CD4-positive, alpha-beta T cell treated with Interleukin-21 for 1 hour (primary cell): ENCODE results near the gene FOCAD.
"Not testable (repeated sequence)": the region's sequence is repeated elsewhere in the genome, so short reads cannot be mapped to it uniquely, and the experiment has no call there.

Experiments used
- DNase-seq: peaks from one replicate; pipeline ENCODE4 v3.0.0-alpha.2; 2020

The FOCAD gene, protein sequence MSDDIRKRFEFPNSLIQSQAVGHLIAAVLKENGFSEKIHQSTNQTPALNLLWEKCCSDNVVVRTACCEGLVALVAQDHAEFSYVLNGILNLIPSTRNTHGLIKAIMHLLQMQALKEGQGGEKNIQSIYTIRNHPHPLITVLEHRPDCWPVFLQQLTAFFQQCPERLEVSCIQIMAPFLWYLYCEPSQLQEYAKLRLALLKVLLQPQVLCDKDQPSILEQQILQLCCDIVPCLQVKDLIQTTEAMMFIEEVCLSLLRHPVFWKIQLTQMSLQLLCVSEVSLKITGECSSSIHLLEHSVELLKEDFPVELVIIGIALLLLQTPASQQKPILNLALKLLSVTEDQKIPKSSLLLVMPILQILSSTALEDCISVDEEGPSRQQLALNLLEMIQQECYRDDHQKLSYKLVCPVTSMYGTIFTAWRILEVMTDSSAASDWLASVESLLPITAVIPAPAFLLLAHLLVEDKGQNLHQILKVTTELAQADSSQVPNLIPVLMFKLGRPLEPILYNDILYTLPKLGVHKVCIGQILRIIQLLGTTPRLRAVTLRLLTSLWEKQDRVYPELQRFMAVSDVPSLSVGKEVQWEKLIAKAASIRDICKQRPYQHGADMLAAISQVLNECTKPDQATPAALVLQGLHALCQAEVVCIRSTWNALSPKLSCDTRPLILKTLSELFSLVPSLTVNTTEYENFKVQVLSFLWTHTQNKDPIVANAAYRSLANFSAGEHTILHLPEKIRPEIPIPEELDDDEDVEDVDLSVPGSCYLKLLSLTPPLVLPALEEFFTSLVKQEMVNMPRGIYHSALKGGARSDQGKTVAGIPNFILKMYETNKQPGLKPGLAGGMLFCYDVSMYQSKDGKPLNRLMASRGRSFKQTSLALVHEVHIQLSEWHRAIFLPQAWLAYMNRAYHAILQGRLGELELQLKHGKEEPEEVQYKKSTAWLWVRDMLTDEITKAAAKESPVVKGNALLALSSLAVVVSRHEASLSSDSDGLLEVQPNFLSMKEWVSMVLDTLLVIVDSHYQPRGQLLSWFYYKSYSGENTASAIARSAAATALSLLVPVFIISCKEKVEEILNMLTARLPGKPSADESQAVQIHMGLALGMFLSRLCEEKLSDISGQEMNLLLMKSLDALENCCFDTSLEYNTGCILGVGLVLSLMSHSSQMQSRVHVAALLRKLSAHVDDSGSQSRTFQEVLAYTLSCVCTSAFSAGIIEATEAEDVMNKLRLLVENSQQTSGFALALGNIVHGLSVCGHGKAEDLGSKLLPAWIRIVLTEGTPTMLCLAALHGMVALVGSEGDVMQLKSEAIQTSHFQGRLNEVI (N-terminal part only)

DNA sequence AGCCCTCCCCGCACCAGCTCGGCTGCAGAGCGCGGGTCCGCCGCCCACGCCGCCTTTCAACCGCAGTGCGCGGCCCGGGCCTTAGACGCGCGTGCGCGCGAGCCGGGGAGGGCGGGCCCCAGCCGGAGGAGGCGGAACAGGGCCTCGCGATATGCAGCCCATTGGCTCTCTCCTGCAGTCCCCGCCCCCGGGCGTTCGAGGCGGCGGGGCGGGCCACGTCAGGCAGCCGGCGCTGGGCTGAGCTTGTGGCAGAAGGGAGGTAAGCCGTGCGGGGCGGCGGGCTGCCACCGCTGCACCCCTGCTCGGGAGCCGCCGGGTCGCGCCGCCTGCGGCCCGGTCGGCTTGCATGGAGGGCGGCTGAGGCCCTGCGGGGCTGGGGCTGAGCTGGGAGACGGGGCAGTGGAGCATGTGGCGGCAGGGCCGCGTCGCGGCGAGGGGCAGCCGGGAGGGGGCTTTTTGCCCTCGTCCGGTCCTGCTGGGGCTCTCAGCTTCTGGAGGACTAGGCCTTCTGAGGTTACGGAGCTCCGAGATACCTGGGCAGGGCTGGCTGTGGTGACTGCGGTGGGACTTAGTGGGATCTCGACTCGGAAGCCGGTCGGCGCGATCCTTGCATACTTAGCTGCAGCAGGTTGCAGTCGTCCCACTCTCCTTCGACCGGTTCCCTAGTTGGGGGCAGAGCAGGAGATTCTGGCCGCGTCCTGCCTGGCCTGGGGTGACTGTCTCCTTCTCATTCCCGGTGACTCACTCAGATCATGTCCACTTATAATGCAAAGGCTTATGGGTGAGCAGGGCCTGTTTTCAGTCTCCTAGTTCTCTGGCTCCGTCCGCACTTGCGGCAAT is at the start of gene FOCAD:
FOCAD (plus strand) TSS at position 225 of the 840 bp plus-strand sequence. CDS start 31,095 bp downstream, outside the sequence.
- DNase-seq = peak; percentile 95

DNA sequence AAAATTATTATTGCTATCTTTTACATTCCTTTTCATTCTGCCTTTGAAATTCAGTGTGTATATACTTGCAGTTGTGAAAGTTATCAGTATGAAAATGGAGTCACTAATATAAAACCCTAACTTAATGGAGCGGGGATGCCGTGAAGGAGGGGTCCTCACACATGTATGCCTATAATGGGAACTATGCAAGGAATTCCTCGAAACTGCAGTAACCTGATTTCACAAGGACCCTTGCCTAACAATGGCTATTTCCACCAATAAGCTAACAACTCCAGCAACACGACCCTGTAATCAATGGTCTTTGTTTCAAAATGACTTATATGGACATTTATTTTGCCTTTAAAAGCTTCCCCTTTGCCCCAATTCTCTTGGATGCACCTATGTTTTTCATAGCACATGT is 49.2 kb upstream of the FOCAD start:
- no peak for DNase-seq

DNA sequence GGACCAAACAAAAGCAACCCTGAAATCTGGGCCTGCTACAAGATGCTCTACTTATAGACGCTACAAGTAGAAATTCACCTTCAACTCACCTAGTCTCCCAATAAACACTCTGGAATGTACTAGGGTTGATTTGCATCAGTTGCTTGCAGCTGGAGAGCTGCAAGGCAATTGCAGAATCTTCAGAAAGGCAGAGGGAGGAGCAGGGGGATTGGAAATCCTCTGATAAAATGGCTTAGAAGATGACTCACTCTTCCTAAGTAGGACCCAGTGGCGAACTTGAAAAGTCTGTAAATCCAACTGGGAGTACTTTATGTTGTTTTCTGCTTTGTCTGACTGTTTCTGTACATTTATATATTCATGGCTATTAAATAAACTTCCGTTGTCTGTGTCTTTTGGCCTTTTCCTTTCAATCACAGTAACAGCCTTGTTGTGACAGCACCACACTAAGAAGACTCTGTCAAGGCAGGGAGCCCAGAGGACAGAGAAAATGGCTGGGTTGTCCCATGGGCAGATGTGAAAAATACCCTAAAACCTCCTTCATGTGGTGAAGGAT is 47.1 kb upstream of the FOCAD start:
- DNase-seq = no peak

DNA sequence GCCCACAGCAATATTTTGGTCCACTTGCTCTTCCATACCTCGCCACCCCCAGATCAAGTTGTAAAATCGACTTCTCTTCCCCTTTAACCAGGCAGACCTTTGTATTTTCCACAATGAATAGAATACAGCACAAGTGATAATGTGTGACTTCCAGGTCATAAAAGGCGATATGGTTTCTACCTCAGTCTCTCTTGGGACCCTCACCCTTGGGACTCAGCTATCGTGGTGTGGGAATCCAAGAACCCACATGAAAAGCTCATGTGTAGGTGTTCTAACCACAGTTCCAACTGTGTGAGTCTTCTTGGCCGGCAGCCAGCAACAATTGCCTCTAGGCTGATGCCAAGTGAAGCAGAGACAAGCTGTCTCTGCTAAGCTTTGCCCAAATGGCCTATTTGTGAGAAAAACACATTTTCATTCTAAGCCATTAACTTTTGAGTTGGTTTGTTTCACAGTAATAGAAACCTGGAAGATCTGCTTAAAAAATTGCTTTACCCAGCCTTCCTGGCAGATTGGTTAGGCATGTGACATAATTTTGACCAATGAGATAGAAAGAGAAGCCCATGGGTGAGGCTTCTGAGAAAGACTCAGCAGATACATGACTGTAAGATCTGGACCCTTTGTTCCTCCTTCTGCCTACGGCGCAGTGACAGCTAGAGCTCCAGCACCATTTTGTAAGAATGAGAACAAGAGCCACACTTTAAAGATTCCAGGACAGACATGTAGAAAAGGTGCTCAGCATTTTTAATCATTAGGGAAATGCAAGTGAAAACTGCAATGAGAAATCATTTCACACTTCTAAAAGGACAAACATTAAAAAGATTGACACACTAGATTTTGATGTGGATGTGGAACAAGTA is 43.5 kb upstream of the FOCAD start:
- DNase-seq = peak; percentile 69

DNA sequence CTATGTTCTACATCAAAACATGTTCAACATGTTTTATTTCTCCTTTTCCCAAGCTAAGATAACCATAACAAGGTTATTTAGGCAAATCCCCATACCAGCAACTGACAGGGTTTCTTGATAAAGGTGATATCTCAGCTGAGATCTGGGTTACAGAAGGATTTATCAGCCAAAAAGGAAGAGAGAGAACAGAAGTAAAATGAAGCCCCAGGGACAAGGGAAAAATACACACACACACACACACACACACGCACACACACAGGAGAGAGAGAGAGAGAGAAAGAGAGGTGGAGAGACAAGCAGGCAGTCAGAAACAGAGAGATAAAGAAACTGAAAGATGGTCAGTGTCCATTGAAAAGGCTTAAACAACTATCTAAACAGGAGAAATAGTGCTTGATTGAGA is 42.0 kb upstream of the FOCAD start:
- DNase-seq = no peak

DNA sequence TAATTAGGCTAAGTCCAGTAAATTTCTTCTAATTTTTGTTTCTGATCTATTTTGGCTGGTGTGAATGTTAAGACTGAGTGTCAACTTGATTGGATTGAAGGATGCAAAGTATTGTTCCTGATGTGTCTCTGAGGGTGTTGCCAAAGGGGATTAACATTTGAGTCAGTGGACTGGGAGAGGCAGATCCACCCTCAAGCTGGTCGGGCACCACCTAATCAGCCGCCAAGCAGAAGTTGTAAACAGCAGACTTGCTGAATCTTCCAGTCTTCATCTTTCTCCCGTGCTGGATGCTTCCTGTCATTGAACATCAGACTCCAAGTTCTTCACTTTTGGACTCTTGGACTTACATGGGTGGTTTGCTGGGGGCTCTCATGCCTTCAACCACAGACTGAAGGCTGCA is 40.4 kb upstream of the FOCAD start:
- DNase-seq = no peak

DNA sequence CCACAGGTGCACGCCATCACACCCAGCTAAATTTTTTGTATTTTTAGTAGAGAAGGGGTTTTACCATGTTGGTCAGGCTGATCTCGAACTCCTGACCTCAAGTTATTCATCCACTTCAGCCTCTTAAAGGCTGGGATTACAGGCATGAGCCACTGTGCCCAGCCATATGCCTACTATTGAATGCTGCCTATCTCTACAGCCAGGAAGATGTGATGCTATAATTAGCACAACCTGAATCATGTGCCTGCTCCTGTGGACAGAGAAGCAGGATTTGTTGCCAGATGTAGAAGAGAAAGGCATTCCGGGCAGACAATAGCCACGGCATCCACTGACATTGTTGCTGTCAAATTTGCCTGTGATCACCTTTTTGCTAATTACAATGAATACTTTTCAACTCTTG is 37.4 kb upstream of the FOCAD start:
- DNase-seq = no peak

DNA sequence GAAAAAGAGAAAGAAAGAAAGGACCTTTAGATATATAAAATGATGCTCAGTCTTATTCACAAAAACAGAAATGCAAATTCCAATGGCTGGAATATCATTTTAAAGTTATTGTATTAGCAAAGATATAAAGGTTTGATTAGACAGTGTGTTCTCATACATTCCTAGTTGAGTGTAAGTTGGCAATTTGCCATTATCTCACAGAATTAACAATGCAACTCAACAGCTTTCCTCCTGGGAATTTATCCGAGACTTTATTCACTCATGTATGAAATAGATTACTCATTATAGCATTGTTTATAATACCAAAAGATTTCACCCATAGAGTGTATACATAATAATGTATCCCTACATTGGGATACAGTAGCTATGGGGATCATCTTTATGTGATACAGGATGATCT is 34.7 kb upstream of the FOCAD start:
- no peak for DNase-seq

DNA sequence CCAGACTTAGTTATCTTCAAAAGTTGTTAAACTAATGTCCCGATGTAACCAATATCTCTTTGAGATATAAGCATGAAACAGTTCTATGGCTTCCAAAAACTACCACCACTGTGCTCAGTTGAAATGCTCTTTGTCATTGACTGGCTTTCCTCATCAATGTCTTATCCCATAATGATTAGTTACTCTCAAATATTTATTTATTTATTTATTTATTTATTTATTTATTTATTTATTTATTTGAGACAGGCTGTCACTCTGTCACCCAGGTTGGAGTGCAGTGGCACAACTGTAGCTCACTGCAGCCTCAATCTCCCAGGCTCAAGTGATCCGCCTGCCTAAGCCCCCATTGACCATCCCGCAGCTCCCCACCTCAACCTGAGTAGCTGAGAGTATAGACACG is 33.7 kb upstream of the FOCAD start:
- DNase-seq = no peak

DNA sequence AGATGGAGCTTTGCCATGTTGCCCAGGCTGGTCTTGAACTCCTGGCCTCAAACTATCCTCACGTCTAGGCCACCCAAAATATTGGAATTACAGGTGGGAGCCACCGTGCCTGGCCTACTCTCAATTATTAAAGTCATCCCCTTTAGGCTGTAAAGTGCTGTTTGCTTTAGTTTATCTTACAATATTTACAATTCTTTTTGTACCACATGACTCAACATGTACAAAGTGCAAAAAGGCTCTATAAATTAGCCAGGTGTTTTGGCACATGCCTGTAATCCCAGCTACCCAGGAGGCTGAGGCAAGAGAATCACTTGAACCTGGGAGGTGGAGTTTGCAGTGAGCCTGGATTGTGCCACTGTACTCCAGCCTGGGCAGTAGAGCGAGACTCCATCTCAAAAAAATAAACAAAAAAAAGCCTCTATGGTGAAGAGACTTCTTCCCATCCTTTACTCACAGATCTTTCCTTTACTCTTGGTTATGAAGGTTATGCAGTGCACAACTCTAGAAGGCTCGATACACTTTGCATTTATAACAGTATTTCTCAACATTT is 33.2 kb upstream of the FOCAD start:
- DNase-seq = no peak

DNA sequence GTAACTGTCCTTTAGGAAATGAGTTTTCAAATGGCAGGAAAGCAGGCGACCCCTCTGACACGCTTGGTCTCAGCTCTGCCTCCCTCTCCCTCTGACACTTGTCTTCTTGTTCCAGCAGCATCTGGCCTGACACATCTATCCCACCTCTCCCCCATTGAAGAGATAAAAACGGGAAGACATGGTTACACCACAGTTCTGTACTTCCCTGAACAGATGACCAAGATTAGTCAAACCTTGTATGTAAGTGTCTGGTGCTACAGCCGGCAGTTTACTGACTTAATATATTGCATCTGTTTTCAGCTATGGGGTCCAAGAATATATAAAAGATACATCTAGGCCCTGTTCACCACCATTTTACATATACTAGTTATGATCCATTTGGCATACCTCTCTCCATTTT is 32.1 kb upstream of the FOCAD start:
- DNase-seq = no peak

DNA sequence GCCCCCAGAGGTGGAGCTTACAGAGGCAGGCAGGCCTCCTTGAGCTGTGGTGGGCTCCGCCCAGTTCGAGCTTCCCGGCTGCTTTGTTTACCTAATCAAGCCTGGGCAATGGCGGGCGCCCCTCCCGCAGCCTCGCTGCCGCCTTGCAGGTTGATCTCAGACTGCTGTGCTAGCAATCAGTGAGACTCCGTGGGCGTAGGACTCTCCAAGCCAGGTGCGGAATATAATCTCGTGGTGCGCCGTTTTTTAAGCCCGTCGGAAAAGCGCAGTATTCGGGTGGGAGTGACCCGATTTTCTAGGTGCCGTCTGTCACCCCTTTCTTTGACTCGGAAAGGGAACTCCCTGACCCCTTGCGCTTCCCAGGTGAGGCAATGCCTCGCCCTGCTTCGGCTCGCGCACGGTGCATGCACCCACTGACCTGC is 25.8 kb upstream of the FOCAD start:
- DNase-seq = peak; percentile 50

DNA sequence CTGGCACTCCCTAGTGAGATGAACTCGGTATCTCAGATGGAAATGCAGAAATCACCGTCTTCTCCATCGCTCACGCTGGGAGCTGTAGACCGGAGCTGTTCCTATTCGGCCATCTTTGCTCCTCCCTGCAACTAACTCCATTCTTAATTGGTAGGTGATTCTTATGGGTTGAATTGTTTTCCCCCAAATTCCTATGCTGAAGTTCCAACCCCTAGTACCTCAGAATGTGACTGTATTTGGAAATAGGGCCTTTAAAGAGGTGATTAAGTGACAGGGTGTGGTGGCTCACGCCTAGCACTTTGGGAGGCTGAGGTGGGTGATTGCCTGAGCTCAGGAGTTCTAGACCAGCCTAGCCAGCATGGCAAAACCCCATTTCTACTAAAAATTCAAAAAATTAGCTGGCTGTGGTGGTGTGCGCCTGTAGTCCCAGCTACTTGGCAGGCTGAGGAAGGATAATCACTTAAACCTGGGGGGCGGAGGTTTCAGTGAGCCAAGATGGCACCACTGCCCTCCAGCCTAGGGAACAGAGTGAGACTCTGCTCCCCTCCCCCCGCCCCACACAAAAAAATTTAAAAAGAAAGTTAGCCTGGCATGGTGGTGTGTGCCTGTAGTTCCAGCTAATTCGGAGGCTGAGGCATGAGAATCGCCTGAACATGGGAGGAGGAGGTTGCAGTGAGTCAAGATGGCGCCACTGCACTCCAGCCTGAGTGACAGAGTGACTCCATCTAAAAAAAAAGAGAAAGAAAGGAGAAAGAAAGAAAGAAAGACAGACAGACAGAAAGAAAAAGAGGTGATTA is 25.2 kb upstream of the FOCAD start:
- DNase-seq = no peak

DNA sequence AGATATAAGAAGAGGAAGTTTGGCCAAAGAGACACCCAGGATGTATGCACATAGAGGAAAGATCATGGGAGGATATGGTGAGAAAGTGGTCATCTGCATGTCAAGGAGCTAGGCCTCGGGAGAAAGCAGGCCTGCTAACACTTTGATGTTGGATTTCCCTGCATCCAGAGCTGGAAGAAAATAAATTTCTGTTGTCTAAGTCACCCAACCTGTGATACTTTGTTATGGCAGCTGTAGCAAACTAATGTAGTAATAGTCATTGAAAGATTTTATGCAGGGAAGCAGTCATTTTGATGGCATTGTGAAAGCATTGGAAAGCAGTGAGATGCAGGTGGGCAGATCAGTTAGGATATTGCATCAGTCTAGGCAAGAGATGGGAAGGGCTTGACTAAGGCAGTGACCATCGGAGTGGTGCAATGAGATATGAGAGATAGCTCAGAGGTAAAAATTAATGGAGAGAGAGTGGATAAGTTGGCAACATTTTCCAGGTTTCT is 24.5 kb upstream of the FOCAD start:
- DNase-seq = no peak

DNA sequence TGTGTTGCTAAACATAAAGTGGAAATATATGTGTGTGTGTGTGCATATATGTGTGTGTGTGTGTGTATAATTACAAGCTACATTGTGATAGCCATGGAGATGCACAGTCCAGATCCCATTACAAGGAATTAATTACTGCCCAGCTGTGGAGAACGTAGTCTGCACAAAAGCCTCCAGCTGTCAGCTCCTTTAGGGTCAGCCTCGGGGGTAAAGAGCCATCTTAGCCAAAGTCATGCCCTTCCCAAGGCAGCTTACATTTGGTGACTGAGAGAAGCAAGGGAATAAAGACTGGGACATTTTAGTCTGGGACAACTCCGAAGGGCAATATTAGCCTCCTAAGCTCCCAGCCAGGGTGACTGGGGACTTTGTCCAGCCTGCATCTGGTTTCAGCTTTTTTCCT is 21.9 kb upstream of the FOCAD start:
- no peak for DNase-seq

DNA sequence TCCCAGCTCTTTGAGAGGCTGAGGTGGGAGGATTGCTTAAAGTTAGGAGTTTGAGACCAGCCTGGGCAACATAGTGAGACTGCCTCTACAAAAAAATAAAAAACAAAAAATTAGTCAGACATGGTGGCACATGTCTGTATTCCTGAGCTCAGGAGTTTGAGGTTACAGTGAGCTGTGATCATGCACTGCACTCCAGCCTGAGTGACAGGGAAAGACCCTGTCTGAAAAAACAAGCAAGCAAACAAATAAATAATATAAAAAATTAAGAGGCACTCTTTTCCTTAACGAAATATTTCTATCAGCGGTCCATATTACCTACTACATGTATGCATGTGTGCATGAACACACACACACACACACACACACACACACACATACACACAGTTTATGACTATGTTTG is 20.9 kb upstream of the FOCAD start:
- DNase-seq = no peak

DNA sequence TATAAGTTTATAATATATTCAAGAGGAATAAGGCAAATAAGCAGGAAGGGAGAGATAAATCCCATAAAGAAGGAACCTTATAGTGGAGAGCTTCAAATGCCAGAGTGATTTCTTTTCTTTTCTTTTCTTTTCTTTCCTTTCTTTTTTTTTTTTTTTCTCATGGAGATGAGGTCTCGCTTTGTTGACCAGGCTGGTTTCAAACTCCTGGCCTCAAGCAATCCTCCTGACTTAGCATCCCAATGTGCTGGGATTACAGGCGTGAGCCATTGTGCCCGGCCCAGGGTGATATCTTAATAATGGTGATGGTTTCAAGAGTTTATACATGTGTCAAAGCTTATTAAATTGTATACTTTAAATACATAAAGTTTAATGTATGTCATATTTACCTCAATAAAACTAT is 19.6 kb upstream of the FOCAD start:
- DNase-seq = no peak

DNA sequence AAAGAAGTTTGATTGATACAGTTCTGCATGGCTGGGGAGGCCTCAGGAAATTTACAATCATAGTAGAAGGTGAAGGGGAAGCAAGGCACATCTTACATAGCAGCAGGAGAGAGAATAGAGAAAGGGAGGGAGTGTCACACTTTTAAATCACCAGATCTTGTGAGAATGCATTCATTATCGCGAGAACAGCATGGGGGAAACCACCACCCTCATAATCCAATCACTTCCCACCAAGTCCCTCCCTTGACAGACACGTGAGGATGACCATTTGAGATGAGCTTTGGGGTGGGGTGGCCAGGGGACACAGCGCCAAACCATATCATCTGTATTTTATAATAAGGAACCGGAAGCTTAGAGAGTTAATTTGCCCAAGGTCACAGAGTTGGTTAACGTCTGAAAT is 13.7 kb upstream of the FOCAD start:
- no peak for DNase-seq

DNA sequence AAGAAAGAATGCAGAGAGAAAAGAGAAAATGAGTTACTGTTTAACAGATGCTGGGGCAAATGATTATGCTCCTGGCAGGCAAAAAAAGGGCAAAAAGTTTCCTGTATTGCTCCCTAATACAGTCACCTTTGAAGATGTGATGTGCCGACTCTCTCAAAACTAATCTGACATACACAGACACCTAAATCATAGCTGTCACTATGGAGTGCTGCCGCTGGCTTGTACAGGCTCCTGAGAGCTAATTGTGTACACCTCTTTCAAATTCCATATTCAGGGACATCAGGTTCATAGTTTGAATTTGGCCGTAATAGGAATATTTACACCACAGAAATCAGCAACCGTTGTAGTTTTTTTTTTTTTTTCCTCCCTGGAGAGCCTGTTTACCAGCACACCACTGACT is 12.4 kb upstream of the FOCAD start:
- DNase-seq = no peak

DNA sequence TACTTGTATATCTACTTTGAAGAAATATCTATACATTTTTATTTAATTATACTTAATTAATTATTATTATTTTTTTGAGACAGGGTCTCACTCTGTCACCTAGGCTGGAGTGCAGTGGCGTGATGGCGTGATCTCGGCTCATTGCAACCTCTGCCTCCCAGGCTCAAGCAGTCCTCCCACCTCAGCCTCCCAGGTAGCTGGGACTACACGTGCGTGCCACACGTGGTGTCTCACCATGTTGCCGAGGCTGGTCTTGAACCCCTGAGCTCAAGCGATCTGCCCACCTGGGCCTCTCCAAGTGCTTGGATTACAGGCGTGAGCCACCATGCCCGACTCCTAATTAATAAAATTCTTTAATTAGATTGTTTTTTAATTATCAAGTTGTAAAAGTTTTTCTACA is 10.5 kb upstream of the FOCAD start:
- DNase-seq = not testable (repeated sequence)
